Mammary microvascular endothelial cell (primary cell): ENCODE data around the gene ZMYND10. TPM values are rescaled to one million over a fixed set of nuclear protein-coding genes. Genes with fewer than 3 reads are reported as not detected.

ENCODE experiments used
- total RNA-seq: library from RNA; depleted of rRNA; stranded (reverse); fragments of >200 nt; gene quantifications from 2 replicates; pipeline ENCODE4 v1.2.3, GENCODE V29; 2015

ZMYND10 gene
- total RNA-seq = not detected in 2 replicates

DNA sequence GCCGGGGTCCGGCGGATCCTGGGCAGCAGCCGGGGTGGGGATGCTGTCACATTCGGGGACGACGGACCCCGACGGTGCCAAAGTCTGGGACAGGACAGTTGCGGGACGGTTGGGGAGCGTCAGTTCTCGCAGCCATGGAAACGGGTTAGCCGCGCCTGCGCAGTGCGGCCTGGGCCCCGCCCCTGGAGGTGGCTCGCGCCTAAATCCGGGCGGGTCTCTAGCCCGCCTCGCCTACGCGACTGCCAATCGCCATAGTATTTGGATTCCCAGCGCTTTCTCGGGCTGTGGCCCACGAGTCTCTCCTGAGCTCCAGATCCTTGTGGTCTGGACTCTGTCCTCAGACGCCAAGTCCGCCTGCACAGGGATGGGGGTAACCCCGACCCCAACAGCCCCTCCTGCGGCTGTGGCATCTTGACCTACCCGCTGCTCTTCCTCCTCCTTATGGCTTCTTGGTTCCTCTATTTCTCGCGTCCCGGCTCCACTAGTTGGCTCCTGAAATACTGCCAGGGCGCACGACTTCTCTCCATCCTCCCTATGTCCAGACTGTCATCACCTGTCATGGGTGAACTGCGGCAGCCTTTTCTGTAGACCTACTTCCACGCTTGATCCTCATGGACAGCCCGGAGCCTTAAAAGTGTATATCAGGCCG lies at the start of gene ZMYND10:
TSS of gene ZMYND10 (minus strand) at position 147 of the 649 bp plus-strand sequence. CDS start 153 bp downstream, outside the sequence.

DNA sequence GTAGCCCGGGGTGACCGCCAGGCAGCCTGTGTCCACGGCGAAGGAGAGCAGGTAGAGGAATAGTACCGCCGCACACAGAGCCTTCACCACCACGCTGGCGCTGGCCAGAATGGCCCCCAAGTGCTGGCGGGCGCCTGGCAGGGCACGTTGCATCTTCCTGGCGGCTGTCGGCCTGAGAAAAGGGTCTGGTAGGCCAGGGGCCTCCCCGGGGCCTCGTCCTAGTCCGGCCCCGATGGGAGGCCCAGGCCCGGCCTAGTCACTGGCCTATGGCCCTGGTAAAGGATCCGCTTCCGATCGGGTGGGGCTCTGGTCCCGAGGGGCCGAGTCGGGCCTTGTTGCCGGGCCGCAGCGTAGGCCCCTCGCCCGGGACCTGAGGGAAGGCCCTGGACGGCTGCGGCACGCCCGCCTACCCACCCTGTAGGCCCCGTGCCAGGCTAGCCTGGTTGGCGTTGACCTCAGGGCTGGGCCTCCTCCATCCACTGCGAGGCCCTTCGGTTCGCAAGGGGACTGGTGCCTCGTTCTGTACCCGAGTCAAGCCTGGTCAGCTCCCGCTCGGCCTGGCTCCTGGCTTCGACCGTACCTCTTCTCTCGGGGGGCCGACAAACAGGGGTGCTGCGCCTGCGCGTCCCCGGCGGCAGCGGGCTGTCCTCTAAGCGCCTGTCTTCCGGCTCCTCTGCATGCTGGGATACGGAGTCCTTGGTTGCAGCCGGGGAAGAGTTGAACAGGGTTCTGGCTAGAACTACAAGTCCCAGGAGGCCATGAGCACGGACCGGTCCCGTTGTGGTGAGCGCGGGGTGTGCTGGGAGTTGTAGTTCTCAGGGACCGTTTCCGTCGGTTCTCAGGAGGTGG lies 13.6 kb upstream of the ZMYND10 start, which contains the start of gene TMEM115:
TSS of gene TMEM115 (minus strand) at position 611 of the 849 bp plus-strand sequence. CDS start at position 153, 458 bp downstream.

DNA sequence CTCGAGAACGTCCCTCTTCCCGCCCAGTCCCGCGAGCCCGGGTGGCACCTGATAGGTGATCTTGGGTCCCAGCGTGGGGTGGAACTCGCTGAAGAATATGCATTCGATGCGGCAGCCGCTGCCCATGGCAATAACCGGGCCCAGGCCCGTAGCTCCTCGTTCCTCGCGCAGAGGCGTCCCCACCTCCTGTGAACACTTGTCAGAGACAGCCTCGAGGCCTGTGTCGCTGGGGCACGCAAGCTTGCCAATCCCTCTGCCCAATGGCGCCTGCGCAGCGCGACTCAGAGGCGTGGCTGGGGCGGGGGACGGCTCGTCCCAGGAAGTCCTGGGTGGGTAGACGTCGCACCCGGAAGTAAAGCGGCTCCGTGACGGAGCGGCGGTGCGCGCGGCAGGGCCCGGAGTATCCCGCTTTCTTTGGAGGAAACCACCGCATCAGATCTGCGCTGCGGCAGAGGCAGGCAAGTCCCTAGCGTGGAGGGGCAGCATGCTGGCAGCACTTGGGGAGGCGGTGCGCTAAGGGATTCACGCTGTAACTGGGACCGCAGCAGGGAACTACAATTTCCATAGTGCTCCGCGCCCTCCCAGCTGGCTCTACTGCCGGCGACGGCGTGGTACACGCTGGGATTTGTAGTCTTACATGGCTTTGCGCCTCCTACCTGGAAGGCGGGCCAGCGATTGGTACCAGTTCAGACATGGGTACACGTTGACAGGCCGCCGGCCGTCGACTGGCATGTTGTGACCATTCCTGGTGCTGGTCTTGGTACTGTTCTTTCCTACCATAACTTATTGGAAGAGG lies 5.2 kb upstream of the ZMYND10 start, which contains the start of the genes CYB561D2 and NPRL2:
TSS of gene CYB561D2 (plus strand) at position 336 of the 796 bp plus-strand sequence. CDS start 572 bp downstream, outside the sequence.
TSS of gene NPRL2 (minus strand) at position 249 of the 796 bp plus-strand sequence. CDS start at position 126, 123 bp downstream.

DNA sequence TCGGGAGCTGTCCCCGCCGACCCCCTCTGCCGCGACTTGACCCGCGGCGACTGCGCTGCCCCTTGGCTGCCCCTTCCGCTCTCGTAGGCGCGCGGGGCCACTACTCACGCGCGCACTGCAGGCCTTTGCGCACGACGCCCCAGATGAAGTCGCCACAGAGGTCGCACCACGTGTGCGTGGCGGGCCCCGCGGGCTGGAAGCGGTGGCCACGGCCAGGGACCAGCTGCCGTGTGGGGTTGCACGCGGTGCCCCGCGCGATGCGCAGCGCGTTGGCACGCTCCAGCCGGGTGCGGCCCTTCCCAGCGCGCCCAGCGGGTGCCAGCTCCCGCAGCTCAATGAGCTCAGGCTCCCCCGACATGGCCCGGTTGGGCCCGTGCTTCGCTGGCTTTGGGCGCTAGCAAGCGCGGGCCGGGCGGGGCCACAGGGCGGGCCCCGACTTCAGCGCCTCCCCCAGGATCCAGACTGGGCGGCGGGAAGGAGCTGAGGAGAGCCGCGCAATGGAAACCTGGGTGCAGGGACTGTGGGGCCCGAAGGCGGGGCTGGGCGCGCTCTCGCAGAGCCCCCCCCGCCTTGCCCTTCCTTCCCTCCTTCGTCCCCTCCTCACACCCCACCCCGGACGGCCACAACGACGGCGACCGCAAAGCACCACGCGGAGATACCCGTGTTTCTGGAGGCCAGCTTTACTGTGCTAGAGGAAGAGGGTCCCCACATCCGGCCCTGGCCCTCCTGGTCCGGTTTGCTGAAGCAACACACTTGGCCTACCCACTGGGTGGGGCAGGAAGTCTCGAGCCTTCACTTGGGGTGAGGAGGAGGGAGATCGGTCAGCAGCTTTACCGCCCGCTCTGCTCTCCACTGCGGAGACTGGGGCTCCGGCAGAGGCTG lies 4.8 kb downstream of the ZMYND10 start, which contains the start of gene RASSF1:
TSS of gene RASSF1 (minus strand) at position 389 of the 882 bp plus-strand sequence. CDS start at position 358, 31 bp downstream.

DNA sequence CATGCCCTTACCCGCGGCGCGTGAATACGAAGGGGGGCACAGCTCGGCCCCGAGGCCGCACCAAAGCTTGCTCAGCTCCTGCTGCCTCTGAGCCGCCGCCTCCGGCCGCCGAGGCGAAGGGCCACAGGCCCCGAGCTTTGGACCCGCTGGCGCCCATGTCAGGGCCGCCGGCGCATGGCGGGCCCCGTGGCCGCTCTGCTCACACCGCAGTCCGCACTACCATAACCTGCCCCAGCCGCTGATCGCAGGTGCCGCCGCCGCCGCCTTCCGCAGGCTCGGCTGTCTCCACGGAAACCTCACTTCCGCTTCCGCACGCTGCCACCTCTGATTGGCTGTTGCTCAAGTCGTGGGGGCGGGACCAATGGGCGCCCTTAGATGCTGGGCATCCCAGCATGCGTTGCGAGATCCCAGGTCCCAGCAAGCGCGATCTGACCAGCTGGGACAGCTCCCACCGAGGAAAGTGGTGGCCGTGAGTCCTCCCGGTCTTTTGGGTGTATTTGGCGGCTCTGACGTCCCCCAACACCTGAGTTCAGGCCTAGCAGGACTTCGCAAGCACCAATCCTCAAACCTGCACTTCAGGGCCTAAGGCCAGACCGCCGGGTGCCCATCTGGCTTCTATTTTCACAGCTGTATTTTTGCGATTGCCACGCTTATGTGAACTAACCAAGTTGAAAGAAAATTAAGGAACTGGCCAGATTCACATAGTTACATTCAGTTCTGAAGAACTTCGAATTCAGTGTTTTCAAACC lies 17.4 kb downstream of the ZMYND10 start, which contains the start of gene TUSC2:
TSS of gene TUSC2 (minus strand) at position 281 of the 749 bp plus-strand sequence. CDS start at position 157, 124 bp downstream.

DNA sequence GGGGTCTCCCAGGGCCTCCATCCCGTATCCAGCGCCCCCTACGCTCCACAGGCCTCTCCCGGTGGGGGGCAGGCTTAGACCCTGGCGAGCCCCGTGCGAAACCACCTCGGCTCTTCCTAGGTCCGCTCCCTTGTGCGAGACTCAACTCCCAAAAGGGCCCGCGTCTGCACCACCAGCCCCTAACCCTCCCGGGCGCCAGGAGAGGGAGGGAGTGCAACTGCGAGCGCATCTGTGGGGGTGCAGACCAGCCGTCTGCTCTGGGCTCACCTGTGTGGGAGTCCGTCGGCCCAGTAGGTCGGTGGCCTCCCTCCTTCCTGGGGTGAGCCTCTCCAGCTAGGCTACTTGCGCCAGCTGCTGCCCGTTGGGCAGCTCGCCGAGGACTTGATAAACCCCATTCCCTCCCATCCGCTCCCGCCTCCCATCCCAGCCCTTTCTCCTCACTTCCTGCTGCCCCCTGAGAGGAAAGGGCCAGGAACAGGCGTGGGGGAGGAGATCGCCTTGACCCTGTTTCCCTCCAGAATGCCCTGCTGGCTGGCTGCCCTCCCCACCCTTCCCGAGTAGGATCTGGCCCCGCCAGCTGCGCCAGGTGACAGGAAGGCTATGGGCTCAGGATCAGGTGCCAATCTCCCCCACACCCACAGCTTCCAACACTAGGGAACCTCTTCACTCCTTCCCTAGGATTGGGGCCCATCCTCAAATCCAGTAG lies 23.0 kb downstream of the ZMYND10 start, which contains the start of gene HYAL2:
TSS of gene HYAL2 (minus strand) at position 360 of the 706 bp plus-strand sequence. CDS start 2,256 bp downstream, outside the sequence.

DNA sequence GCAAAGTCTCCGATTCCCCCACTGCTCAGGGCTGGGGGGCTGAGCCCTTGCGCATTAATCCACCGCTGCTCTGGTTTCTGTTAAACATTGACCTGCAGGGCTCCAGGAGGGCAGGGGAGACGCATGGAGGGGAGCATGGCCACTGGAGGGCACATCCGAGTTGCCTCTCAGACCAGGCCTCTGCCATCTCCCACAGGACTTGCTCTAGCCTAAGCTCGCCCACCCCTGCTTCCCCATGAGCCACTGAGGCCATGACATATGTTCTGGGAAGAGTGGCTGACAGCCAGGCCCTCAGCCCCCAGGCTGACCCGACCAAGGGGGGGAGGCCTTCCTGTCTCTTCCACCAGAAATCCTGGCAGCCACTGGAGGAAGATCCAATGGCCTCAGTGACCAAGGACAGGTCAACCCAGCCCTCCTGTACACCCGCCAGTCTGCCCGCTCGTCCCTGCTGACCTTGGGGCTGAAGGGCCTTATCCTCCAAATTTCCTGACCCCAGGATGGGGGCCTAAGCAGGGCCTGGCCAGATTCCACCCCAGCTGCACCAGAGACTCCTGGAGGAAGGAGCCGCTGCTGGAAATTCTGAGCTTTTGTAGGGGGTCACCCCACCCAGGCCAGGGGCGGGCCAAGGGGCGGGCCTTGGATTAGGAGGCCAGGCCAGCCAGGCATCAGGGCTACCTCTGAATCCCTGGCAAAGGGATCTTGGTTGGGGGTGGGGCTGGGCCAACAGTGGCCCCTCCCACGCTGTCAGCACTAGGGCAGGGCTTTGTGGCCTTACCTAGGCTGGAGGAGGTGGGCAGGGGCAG lies 42.3 kb downstream of the ZMYND10 start, which contains the start of gene HYAL1:
TSS of gene HYAL1 (minus strand) at position 562 of the 803 bp plus-strand sequence. CDS start 618 bp downstream, outside the sequence.

DNA sequence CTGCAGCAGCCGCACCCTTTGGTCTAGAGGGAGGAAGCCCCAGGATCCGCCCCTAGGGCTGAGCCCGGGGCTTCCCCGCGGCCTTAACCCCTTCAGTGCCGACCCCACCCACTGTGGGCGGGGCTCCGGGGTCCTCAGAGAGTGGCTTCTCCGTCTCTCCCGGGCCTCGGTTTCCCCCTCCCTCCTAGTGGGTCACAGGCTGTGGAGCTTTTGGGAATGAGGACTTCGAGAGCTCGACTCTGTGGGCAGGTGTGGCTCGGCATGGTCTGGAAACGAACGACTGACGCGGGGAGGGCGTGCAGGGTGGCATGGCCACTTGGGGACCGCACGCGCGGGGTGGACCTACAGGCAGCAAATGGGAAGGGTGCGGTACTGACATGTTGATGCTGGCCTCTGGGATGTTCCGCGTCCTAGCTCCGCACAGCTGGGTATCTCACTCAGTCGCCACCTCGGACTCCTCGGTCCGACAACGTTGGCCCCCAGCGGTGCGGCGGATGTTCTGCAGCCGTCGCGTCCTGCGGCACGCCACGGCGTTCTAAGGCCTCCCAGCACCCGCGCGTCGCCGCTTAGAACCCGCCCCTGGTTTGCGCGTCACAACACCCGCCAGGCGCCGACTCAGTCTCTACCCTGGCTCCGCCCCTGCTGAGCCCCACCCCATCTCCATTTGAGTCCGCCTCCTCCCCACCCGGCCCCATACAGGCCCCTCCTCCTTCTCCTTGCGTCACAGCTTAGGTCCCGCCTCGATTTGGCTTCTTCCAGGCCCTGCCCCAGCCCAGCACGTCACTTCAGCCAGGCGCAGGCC lies 46.5 kb downstream of the ZMYND10 start, which contains the start of the genes HYAL3 and NAA80:
TSS of gene HYAL3 (minus strand) at position 570 of the 802 bp plus-strand sequence. CDS start 3,803 bp downstream, outside the sequence.
TSS of gene NAA80 (minus strand) at position 570 of the 802 bp plus-strand sequence. CDS start 1,942 bp downstream, outside the sequence.

DNA sequence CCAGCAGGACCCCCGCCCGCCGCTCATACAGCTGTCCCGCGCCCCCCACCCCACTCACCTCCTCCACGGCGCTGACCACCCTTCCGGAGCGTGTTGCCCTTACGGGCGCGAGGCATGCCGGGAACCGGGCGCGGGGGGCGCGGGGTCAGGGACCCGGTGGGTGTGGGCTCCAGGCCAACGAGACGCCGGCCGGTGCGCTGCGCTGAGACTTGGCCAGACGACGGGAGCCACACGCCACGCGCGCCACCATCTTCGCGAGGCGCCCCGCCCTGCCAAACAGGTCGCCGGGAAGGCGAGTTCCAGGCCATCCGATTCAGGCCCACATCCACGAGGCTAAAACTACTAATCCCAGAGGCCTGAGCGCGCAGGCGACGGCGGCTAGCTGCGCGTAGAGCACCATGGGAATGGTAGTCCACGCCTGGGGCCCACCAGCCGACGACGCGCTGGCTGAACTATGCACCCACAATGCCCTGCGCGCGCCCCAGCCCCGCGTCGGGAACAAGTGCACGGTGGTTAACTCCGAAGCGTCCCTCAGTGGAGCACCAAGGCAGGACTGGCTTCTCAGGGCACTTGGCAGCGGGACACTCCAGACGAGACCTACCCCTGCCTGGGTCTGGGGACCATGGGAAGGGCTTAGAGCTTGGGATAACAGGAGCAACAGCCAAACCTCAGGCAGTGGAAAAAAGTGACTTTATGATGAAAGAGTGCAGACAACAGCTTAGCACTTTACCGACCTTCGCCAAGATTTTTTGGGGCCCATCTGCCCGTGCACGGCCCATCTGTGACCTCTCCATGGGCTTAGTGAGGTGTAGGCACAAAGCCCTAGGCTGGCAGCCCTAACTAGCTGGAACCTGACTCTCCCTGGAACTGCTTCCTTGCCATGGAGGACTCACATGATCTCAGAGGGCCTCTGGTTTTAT lies 53.1 kb downstream of the ZMYND10 start, which contains the start of gene IFRD2:
TSS of gene IFRD2 (minus strand) at position 271 of the 920 bp plus-strand sequence. CDS start at position 116, 155 bp downstream.

Other genes starting within 250 kb of the ZMYND10 start
- 160 and 166 TPM in 2 replicates for gene SEMA3F, start 190.4 kb downstream of the ZMYND10 start, total RNA-seq
- gene GNAT1, start 154.1 kb downstream of the ZMYND10 start, total RNA-seq = 0.13 TPM in 1 of 2 replicates, not detected in the other
- 0.20 TPM in 1 of 2 replicates, not detected in the other for gene SLC38A3, start 140.5 kb downstream of the ZMYND10 start, total RNA-seq
- gene GNAI2, start 109.5 kb downstream of the ZMYND10 start, total RNA-seq = 644 and 665 TPM in 2 replicates
- 0.05 TPM in 1 of 2 replicates, not detected in the other for gene SEMA3B, start 76.6 kb downstream of the ZMYND10 start, total RNA-seq
- not detected in 2 replicates for gene LSMEM2, start 66.6 kb downstream of the ZMYND10 start, total RNA-seq
- 150 and 170 TPM in 2 replicates for gene IFRD2, start 53.3 kb downstream of the ZMYND10 start, total RNA-seq
- gene HYAL3, start 46.3 kb downstream of the ZMYND10 start, total RNA-seq = 6.6 and 15.1 TPM in 2 replicates
- 11.6 and 16.2 TPM in 2 replicates for gene NAA80, start 46.3 kb downstream of the ZMYND10 start, total RNA-seq
- gene HYAL1, start 42.2 kb downstream of the ZMYND10 start, total RNA-seq = 5.1 and 9.8 TPM in 2 replicates
- 505 and 575 TPM in 2 replicates for gene HYAL2, start 23.0 kb downstream of the ZMYND10 start, total RNA-seq
- 46.2 and 59.0 TPM in 2 replicates for gene TUSC2, start 17.5 kb downstream of the ZMYND10 start, total RNA-seq
- 29.8 and 33.4 TPM in 2 replicates for gene RASSF1, start 4.9 kb downstream of the ZMYND10 start, total RNA-seq
- 15.0 and 15.5 TPM in 2 replicates for gene NPRL2, start 5.0 kb upstream of the ZMYND10 start, total RNA-seq
- 37.2 and 39.8 TPM in 2 replicates for gene CYB561D2, start 5.1 kb upstream of the ZMYND10 start, total RNA-seq
- gene TMEM115, start 13.8 kb upstream of the ZMYND10 start, total RNA-seq = 61.1 and 68.4 TPM in 2 replicates
- 0.05 TPM in 1 of 2 replicates, not detected in the other for gene CACNA2D2, start 157.9 kb upstream of the ZMYND10 start, total RNA-seq
- 0.74 and 0.80 TPM in 2 replicates for gene C3orf18, start 222.0 kb upstream of the ZMYND10 start, total RNA-seq
- 8.0 and 9.3 TPM in 2 replicates for gene HEMK1, start 223.8 kb upstream of the ZMYND10 start, total RNA-seq